Measurements from ENCODE around the gene FLT3. TPM values are rescaled to one million over a fixed set of nuclear protein-coding genes. Genes with fewer than 3 reads are reported as not detected.

The FLT3 gene
- total and polyA plus RNA-seq, 10 donors, result 1.0 to 10.1 (median 4.2) TPM

- no peaks in the 10 kb centered on the region for H3K27me3 ChIP-seq (replicated peaks in 1 of 7)
- DNase-seq, result no peak
- no peaks in the 10 kb centered on the region for H3K36me3 ChIP-seq
- TF ChIP-seq CTCF (IDR thresholded peaks at IDR 0.05 in 8 of 11, conservative IDR thresholded peaks at IDR 0.05 in 3 of 11) (no peak), POLR2A (IDR thresholded peaks at IDR 0.05) (no peak), POLR2AphosphoS5 (IDR thresholded peaks at IDR 0.05) (no peak)
- no peak overlapping the region for H3K4me3 ChIP-seq
- intact Hi-C loops (cut with DNase I; ENCODE audit: low total_unique reads), result no loop called here
- no peak overlapping the region for H3K27ac ChIP-seq
- no peaks in the 10 kb centered on the region for H3K9me3 ChIP-seq
- no peaks in the 10 kb centered on the region for H3K4me1 ChIP-seq
Measured at GRCh38 chr13:28128926-28129325, 28.6 kb upstream of the FLT3 start.

GRCh38 chr13:28128030-28128429 is 27.7 kb upstream of the FLT3 start:
- no peak overlapping the region for H3K27ac ChIP-seq
- no peaks in the 10 kb centered on the region for H3K9me3 ChIP-seq
- no peak for DNase-seq
- no peaks in the 10 kb centered on the region for H3K36me3 ChIP-seq
- TF ChIP-seq POLR2A (IDR thresholded peaks at IDR 0.05), result no peak
- TF ChIP-seq POLR2AphosphoS5 (IDR thresholded peaks at IDR 0.05), result no peak
- TF ChIP-seq CTCF (IDR thresholded peaks at IDR 0.05 in 8 of 11, conservative IDR thresholded peaks at IDR 0.05 in 3 of 11), result no peak
- H3K4me1 ChIP-seq, result no peaks in the 10 kb centered on the region
- H3K27me3 ChIP-seq (replicated peaks in 1 of 7), result no peaks in the 10 kb centered on the region
- intact Hi-C loops (cut with DNase I; ENCODE audit: low total_unique reads), result no loop called here
- no peak overlapping the region for H3K4me3 ChIP-seq

- DNase-seq, result no peak
- intact Hi-C loops (cut with DNase I; ENCODE audit: low total_unique reads), result no loop called here
- no peak overlapping the region for H3K4me3 ChIP-seq
- H3K9me3 ChIP-seq, result no peaks in the 10 kb centered on the region
- TF ChIP-seq CTCF (IDR thresholded peaks at IDR 0.05 in 8 of 11, conservative IDR thresholded peaks at IDR 0.05 in 3 of 11), result no peak
- no peak for TF ChIP-seq POLR2AphosphoS5 (IDR thresholded peaks at IDR 0.05)
- no peak for TF ChIP-seq POLR2A (IDR thresholded peaks at IDR 0.05)
- H3K36me3 ChIP-seq, result no peaks in the 10 kb centered on the region
- 94 to 98% (median 96%) methylated on average over 8 of the region's 8 CpGs for WGBS, 5 donors
- peaks cover 0 to 7% (median 0%) of the 10 kb centered on the region in 7 donors for H3K27me3 ChIP-seq (replicated peaks in 1 of 7)
- no peaks in the 10 kb centered on the region for H3K4me1 ChIP-seq
- no peak overlapping the region for H3K27ac ChIP-seq
Measured at GRCh38 chr13:28121224-28121623, 20.8 kb upstream of the FLT3 start.

DNA sequence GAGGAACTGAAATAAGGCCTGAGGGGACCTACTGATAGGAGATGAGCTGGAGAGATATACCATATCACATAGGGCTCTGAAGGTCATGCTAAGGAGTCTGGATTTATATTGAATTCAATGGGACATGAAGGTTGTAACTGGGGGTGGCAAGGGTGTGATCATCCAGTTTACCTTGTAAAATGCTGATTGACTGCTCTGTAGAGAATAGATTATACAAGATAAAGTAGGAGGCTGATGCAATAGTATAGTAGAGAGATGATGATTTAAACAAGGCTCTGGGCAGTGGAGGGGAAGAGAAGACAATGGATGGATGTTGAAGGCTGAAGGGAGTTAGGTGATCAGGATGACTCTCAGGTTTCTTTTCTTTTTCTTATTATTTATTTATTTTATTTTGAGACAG is 19.9 kb upstream of the FLT3 start:
- Histone ChIP-seq H3K9me3 (no peaks in the 10 kb centered on the region), H3K36me3 (no peaks in the 10 kb centered on the region), H3K4me1 (no peaks in the 10 kb centered on the region), H3K27ac (no peak overlapping the region), H3K27me3 (replicated peaks in 1 of 7) (peaks cover 0 to 7% (median 0%) of the 10 kb centered on the region in 7 donors), H3K4me3 (no peak overlapping the region)
- no peak for DNase-seq
- intact Hi-C loops (cut with DNase I; ENCODE audit: low total_unique reads), result no loop called here
- TF ChIP-seq POLR2AphosphoS5 (IDR thresholded peaks at IDR 0.05) (no peak), POLR2A (IDR thresholded peaks at IDR 0.05) (no peak), CTCF (IDR thresholded peaks at IDR 0.05 in 8 of 11, conservative IDR thresholded peaks at IDR 0.05 in 3 of 11) (no peak)
